HG02884 (cell line): ENCODE data around the gene OTOF.

Experiments
- ATAC-seq: cut with Tn5 transposase; IDR thresholded peaks from one replicate; pipeline ENCODE4 v1.9.1; 2021; ENCODE audit warnings: mild to moderate bottlenecking, moderate library complexity; ENCODE audit not compliant: unreplicated experiment

OTOF gene

GRCh38 chr2:26454561-26455001, 23.3 kb downstream of the OTOF start:
- no peak for ATAC-seq

- no peak for ATAC-seq
These were observed 24.2 kb downstream of the OTOF start for GRCh38 chr2:26453421-26454329.

DNA sequence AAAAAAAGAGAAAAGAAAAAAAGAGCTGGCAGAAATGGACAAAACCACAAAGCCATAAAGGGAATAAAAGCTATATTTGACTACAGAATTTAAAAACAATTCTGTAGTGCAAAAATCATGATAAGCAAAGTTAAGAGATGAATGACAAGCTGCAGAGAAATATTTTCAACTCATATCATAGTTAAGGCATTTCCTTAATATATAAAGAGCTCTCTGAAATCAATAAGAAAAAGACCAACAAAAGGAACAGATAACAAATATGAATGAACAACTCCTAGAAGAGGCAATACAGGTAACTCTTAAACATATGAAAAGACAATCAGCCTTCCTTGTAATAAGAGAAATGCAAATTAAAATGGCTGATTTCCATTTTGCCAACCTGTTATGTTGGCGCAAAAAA, 26.2 kb downstream of the OTOF start:
- no peak for ATAC-seq

DNA sequence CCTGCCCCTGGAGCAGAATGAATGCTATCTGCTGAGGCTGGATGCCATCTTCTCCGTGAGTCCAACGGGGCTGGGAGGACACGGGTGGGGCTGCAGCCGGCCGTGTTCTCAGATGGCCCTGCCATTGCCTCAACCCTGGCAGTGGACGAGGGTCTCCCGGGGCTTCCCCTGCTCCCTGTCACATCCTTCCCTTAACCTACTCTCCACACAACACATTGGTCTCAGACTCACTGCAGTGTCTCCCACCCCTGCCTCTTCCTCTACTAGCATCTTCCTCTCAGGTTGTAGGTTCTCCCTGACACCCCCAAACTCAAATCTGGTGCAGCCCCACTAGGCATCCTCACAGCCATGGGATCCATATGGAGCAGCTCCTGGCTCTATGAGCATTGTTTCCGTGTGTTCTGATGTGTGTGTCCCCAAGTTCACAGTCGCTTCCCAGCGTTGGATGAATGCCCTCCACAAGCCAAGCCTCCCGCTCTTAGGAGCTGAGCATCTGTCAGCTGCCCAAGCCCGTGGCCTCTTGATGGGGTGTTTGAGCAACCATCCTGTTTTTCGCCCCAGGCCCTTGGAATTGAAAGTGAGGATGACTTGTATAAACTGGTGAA, 27.8 kb downstream of the OTOF start:
- no peak for ATAC-seq

DNA sequence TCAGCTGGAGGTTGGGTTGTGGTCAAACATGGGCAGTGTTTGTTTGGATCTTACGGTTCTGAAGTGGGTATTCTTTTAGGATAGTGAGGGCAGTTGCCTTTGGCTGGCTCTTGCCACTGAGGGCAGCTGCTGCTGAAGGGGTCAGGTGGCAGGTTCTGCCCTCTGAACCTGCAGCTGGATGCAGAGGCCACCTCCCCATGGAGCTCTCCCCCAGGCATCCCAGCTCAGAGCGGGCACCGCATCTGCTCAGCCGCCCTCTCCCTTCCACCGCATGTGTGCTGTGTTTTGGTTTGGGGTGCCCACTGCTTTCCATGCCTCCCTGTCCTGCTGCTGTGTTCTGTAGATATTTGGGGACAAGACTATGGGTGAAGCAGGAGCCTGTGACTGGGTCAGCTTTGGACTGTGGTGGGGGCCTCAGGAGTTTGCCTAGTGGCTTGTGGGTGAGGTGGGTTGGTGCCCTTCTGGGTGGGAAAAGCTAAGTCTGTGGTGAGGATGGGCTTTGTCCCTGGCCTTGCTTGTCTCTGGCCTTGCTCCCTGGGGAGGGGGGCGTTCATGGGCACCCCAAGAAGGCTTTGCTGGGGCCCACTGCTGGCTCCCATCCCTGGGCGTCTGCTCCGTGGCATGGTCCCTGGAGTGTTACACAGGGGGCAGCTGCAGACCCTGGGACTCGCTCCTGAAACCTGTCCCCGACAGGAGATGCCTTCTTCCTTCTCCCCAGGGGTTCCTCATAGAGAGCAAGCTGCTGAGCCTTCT, 28.5 kb downstream of the OTOF start:
- no peak for ATAC-seq

- ATAC-seq = no peak
These were observed 29.3 kb downstream of the OTOF start for GRCh38 chr2:26448651-26449050.

DNA sequence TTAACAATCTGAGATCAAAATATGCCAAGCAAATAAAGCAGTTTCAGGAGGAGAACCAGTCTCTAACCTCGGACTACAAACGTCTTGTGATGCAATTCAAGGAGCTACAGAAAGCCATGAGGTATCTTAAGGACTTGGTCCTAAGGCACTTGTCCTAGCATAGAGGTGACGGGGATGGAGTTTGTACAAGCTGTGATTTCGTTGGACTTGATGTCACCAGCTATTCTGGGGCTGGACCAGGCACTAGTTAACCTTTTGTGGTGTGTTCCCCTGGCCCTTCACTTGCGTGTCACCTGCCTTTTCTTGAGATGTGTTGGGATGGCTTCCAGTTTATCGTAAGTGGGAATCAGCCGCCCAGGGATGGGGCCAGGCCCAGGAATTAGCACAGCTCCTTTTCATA, 33.7 kb downstream of the OTOF start:
- ATAC-seq = no peak

- ATAC-seq = no peak
These were observed 35.2 kb downstream of the OTOF start for GRCh38 chr2:26442707-26443106.

GRCh38 chr2:26442301-26442700, 35.6 kb downstream of the OTOF start:
- ATAC-seq = no peak

DNA sequence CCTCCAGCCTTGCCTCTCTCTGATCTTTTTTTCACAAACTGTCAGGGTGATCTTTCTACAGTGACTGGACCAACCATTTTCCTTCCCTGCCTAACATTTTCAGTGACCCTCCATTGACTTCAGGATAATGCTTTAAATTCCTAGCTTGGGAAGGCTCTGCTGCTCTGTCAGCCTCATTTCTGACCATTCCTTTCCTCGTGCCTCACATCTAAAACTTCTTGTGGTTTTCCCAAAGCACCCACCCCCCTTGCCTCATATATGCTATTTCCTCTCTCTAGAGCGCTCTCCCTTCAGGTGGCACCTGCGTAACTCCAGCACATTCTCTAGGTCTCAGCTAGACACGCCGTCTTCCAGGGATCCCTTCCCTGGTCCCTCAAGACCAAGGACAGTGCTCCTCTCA, 39.0 kb downstream of the OTOF start:
- ATAC-seq = no peak

DNA sequence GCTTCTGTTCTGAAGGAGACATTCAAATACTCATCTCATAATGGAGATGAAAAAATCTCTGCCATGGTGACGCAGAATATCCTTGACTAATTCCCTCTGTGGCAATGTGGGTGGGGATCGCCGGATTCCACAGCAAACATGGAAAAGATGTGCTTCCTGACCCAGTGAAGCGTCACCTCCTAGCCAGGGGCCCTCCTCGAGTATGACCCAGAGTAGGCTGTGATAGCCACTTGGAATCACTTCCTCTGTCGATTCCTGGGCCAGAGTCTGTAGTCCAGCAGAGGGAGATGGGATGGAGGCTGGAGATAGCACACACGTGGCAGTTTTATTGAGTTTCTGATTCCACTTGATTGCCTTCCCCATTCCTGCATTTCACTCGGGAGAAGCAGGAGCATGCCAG, 39.4 kb downstream of the OTOF start:
- no peak for ATAC-seq

GRCh38 chr2:26435106-26435505, 42.8 kb downstream of the OTOF start:
- no peak for ATAC-seq

GRCh38 chr2:26432859-26433258, 45.1 kb downstream of the OTOF start:
- ATAC-seq = no peak

DNA sequence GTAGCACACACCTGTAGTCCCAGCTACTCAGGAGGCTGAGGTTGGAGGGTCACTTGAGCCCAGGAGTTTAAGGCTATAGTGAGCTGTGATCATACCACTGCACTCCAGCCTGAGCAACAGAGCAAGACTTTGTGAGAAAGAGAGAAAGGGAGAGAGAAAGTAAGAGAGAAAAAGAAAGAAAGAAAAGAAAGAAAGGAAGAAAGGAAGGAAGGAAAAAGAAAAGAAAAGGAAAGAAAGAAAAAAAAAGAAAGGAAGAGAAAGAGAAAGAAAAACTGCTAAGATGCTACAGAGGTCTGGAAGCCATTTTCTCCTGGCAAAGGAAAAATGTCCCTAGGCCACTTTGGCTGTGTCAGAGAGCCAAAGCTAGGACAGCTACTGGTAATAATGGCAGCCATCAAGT, 45.6 kb downstream of the OTOF start:
- ATAC-seq = no peak

GRCh38 chr2:26430826-26431225, 47.1 kb downstream of the OTOF start:
- ATAC-seq = no peak

GRCh38 chr2:26429779-26430578, 47.9 kb downstream of the OTOF start:
- ATAC-seq = no peak

DNA sequence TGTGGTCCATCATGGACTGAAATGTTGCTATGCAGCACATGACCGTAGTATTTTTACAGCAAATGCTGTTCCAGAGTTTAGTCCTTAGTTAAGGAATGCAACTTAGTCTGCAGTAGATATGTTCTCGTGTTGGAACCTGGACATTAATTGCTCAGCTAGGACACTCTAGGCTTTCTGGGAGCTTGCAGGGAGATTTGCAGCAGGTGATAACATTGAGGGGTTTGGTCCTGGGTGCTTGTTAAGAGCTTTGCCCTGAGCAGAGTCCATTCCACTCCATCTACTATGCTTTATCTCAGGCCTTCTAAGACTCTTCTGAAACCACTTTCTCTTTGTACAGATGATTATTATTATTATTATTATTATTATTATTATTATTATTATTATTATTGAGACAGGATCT, 49.1 kb downstream of the OTOF start:
- ATAC-seq = no peak

GRCh38 chr2:26424221-26424620, 53.7 kb downstream of the OTOF start:
- no peak for ATAC-seq

DNA sequence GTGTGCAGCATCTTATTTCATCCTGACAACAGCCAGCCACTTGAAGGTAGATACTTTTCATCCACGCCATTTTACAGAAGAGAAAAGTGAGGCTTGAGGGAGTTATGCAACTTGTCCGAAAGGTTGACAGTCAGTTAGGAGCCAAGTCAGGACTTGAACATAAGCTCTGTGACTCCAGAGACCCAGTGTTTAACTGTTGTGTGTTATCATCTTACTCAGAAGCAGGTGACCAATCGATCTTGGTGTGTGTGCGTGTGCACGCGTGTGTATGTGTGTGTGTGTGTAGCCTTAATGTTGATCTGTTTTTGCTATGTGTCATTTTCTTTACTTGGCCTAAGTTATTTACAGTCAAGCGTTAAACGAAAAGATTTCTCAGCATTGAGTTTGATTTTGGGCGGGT, 54.2 kb downstream of the OTOF start:
- ATAC-seq = no peak

GRCh38 chr2:26422947-26423629, 54.8 kb downstream of the OTOF start:
- no peak for ATAC-seq
